GM12878 (cell line): Measurements from ENCODE around the gene REEP5. TPM values are rescaled to one million over a fixed set of nuclear protein-coding genes. Genes with fewer than 3 reads are reported as not detected.

Experiments used
- ATAC-seq: fragments of 200-7000 bp; cut with Tn5 transposase; 3 replicates; pipeline ENCODE4 v1.9.1; 2020; ENCODE audit warnings: mild to moderate bottlenecking, moderate library complexity
- BruUV-seq: library from RNA; stranded (reverse); fragments of 400-500 nt; replicated peaks from 2 replicates; lab custom pipeline; 2021; lab: Mats Ljungman, UMichigan
- CTCF ChIA-PET: fragments of 300-600 bp; sonication (Branson Sonifier 250); formaldehyde crosslinking; extraction: SDS; loops from one replicate; lab custom pipeline; 2021; ENCODE audit warnings: inconsistent platforms; lab: Yijun Ruan, JAX
- POLR2A ChIA-PET: fragments of 350-600 bp; formaldehyde crosslinking; extraction: SDS; loops from one replicate; lab custom pipeline; 2021; ENCODE audit warnings: inconsistent platforms; lab: Charles Lee
- RAD21 ChIA-PET: fragments of 300-600 bp; sonication (Branson Sonifier 250); formaldehyde crosslinking; loops from one replicate; lab custom pipeline; 2023; ENCODE audit warnings: antibody characterized with exemption; ENCODE audit not compliant: unreplicated experiment; lab: Charles Lee
- SMC1A ChIA-PET: fragments of 300-600 bp; sonication (Branson Sonifier 250); formaldehyde crosslinking; loops from one replicate; lab custom pipeline; 2023; ENCODE audit not compliant: unreplicated experiment, uncharacterized antibody; lab: Charles Lee
- DNase-seq: peaks from one replicate; pipeline ENCODE4 v3.0.0-alpha.2; 2011; ENCODE audit warnings: low read depth, low spot score
- FAIRE-seq: peaks from 3 replicates; lab custom pipeline; 2011; peaks lifted over from hg19 to GRCh38; lab: Jason Lieb, UNC
- H2AFZ ChIP-seq: 2 replicates; pipeline ENCODE4 v1.6.0; 2011; ENCODE audit warnings: low read depth, low read length, control low read depth; ENCODE audit not compliant: control insufficient read depth
- H3K27ac ChIP-seq: 2 replicates; pipeline ENCODE4 v1.5.1; 2011; ENCODE audit warnings: control low read depth; ENCODE audit not compliant: control insufficient read depth, insufficient read depth
- H3K27me3 ChIP-seq, 2 experiments: replicated peaks in 1 of 2; 2 replicates each; pipeline versions ENCODE4 v1.6.0 to v1.6.1; 2011; ENCODE audit warnings: low read length in 1 of 2; ENCODE audit not compliant: control insufficient read depth in 2 of 2, insufficient read depth in 2 of 2
- H3K36me3 ChIP-seq, 2 experiments: 2 replicates each; pipeline ENCODE4 v1.5.1; 2011; ENCODE audit warnings: low read length in 1 of 2; ENCODE audit not compliant: control insufficient read depth in 2 of 2, insufficient read depth in 2 of 2
- H3K4me1 ChIP-seq: 2 replicates; pipeline ENCODE4 v1.6.1; 2011; ENCODE audit warnings: mild to moderate bottlenecking, low read length, moderate library complexity, mixed read lengths; ENCODE audit not compliant: control insufficient read depth, insufficient read depth
- H3K4me2 ChIP-seq: 2 replicates; pipeline ENCODE4 v1.6.0; 2011; ENCODE audit warnings: control low read depth; ENCODE audit not compliant: control insufficient read depth, insufficient read depth
- H3K4me3 ChIP-seq: fragments of 200-600 bp; sonication (generic); 2 replicates; pipeline ENCODE4 v1.5.1; 2016
- H3K79me2 ChIP-seq: 2 replicates; pipeline ENCODE4 v1.6.0; 2011; ENCODE audit warnings: low read length; ENCODE audit not compliant: control insufficient read depth, insufficient read depth
- H3K9ac ChIP-seq: 2 replicates; pipeline ENCODE4 v1.8.0; 2011; ENCODE audit warnings: low read length, control low read depth, mixed read lengths; ENCODE audit not compliant: control insufficient read depth, insufficient read depth
- H3K9me3 ChIP-seq: replicated peaks from 3 replicates; pipeline ENCODE4 v1.5.1; 2011; ENCODE audit warnings: mild to moderate bottlenecking, low read length; ENCODE audit not compliant: control insufficient read depth, insufficient read depth
- H4K20me1 ChIP-seq: 2 replicates; pipeline ENCODE4 v1.6.0; 2011; ENCODE audit not compliant: control insufficient read depth, insufficient read depth
- JUND ChIP-seq: IDR thresholded peaks from 2 replicates; pipeline ENCODE4 v1.6.1; 2012; ENCODE audit warnings: low read depth, mild to moderate bottlenecking, low read length, improper control_type of control experiment, moderate library complexity
- MEF2B ChIP-seq: fragments of 450-650 bp; IDR thresholded peaks from 2 replicates; pipeline ENCODE4 v1.6.1; 2018; ENCODE audit warnings: mild to moderate bottlenecking, moderate library complexity; ENCODE audit not compliant: partially characterized antibody, poor library complexity, severe bottlenecking
- NR2C2 ChIP-seq: IDR thresholded peaks from 2 replicates; pipeline ENCODE4 v1.6.1; 2011; ENCODE audit warnings: borderline replicate concordance, low read depth; ENCODE audit not compliant: control insufficient read depth, insufficient read length
- NR2F1 ChIP-seq: fragments of 450-650 bp; conservative IDR thresholded peaks from 2 replicates; pipeline ENCODE4 v1.6.1; 2017; ENCODE audit warnings: mild to moderate bottlenecking
- SMC3 ChIP-seq: IDR thresholded peaks from 2 replicates; pipeline ENCODE4 v1.6.1; 2011; ENCODE audit warnings: low read length, improper control_type of control experiment, borderline replicate concordance
- TARDBP ChIP-seq: IDR thresholded peaks from 2 replicates; pipeline ENCODE4 v1.6.1; 2016; ENCODE audit warnings: borderline replicate concordance
- TBL1XR1 ChIP-seq: IDR thresholded peaks from 2 replicates; pipeline ENCODE4 v1.6.1; 2012; ENCODE audit warnings: low read depth, low read length, improper control_type of control experiment
- YBX1 ChIP-seq: fragments of 450-650 bp; IDR thresholded peaks from 2 replicates; pipeline ENCODE4 v1.6.1; 2016; ENCODE audit warnings: antibody characterized with exemption
- YY1 ChIP-seq: IDR thresholded peaks from 2 replicates; pipeline ENCODE4 v1.6.1; 2011; ENCODE audit warnings: low read depth, mild to moderate bottlenecking, low read length
- WGBS: methylation state at CpG from one replicate; pipeline ENCODE4 v1.1.6; 2016; ENCODE audit warnings: low lambda C conversion rate; ENCODE audit not compliant: insufficient replicate concordance, insufficient coverage; ENCODE audit errors: missing lambda C conversion rate; 5-methylcytosine and 5-hydroxymethylcytosine counted together
- in situ Hi-C: fragments of 300-500 bp; cut with MboI; formaldehyde crosslinking; loops from 9 replicates; pipeline ENCODE4 v1.14.3; 2018; ENCODE audit warnings: mixed read lengths
- intact Hi-C: fragments of 100-400 bp; cut with micrococcal nuclease; formaldehyde crosslinking; loops from one replicate; pipeline ENCODE4 v1.14.2; 2022; ENCODE audit not compliant: unreplicated experiment
- polyA plus RNA-seq, 11 experiments: library from polyadenylated mRNA; depleted of rRNA in 4 of 11; unstranded in 6 of 11; stranded (reverse) in 5 of 11; fragments of >200 nt; fragmentation: Nextera tagmentation in 4 of 11; fragmentation: Illumina TruSeq in 1 of 11; extraction: Ambion mirVana in 4 of 11; extraction: Trizol in 1 of 11; gene quantifications; 1 replicate in 1 of 11; 2 replicates in 10 of 11; pipeline versions ENCODE4 v1.2.1 to v1.2.3, GENCODE V29; 2011 to 2016; ENCODE audit warnings: inconsistent platforms in 2 of 11, missing spikeins in 2 of 11, low read depth in 1 of 11
- total RNA-seq, 4 experiments: library from RNA; depleted of rRNA in 3 of 4; stranded (reverse); fragments of >200 nt in 3 of 4; fragmentation: Illumina TruSeq in 1 of 4; extraction: Trizol in 1 of 4; gene quantifications; 2 replicates each; pipeline versions ENCODE4 v1.2.1 to v1.2.3, GENCODE V29; 2013 to 2021

Gene REEP5
- total and polyA plus RNA-seq, 10 of the 15 experiments (the other 5 are each of a cell fraction or from before 2014, with no cell fraction given), result 30.5 to 211 (median 113) TPM

DNA sequence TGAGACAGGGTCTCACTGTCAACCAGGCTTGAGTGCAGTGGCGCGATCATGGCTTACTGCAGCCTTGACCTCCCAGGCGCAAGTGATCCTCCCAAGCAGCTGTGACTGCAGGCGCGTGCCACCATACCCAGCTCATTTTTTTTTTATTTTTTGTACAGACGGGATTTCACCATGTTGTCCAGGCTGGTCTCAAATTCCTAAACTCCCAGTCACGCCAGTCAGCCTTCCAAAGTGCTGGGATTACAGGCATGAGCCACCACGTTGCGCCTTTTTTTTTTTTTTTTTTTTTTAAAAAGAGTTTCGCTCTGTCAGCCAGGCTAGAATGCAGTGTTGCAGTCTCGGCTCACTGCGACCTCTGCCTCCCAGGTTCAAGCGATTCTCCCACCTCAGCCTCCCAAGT, 88.1 kb downstream of the REEP5 start:
- intact Hi-C loops, result no loop called here
- WGBS, result 95% methylated on average over 9 of the region's 13 CpGs
- no peaks in the 10 kb centered on the region for H3K4me1 ChIP-seq
- H3K9ac ChIP-seq, result no peak overlapping the region
- H3K36me3 ChIP-seq, result peaks cover 0 to 13% of the 10 kb centered on the region in 2 experiments; a peak in 3 of 4 replicates
- ATAC-seq, result no peak
- TF ChIP-seq TBL1XR1, result no peak
- no peak for TF ChIP-seq TARDBP
- no peak for TF ChIP-seq YBX1
- no peak for TF ChIP-seq SMC3
- TF ChIP-seq NR2F1, result no peak
- no peak for TF ChIP-seq JUND
- TF ChIP-seq NR2C2, result no peak
- no peak for TF ChIP-seq YY1
- no peak for TF ChIP-seq MEF2B
- TF ChIP-seq, all 136 proteins: peak for 0
- no peaks in the 10 kb centered on the region for H3K79me2 ChIP-seq
- H4K20me1 ChIP-seq, result no peaks in the 10 kb centered on the region
- in situ Hi-C loops, result no loop called here
- H3K27ac ChIP-seq, result no peak overlapping the region
- ChIA-PET POLR2A (interaction anchor here (0.7 kb wide), 1 partner anchor 40 kb away, joined by 5 read pairs; no protein-coding TSS in a partner anchor), RAD21 (interaction anchor here (0.7 kb wide), 1 partner anchor 526 kb away, joined by 4 read pairs; no protein-coding TSS in a partner anchor), CTCF (interaction anchor here (1.3 kb wide), 1 partner anchor 14 kb away, joined by 3 read pairs; no protein-coding TSS in a partner anchor), SMC1A (interaction anchor here (0.6 to 0.7 kb wide), 2 partner anchors 51 to 548 kb away, joined by 3 read pairs; no protein-coding TSS in a partner anchor)
- DNase-seq (no peak), FAIRE-seq (no peak)
- H3K4me2 ChIP-seq, result no peak overlapping the region
- H3K9me3 ChIP-seq, result no peaks in the 10 kb centered on the region
- H3K4me3 ChIP-seq, result no peak overlapping the region
- no TSS peak for BruUV-seq
- H2AFZ ChIP-seq, result no peak overlapping the region
- H3K27me3 ChIP-seq, result no peaks in the 10 kb centered on the region
